ENCODE results near the gene RBMS1. TPM values are rescaled to one million over a fixed set of nuclear protein-coding genes. Genes with fewer than 3 reads are reported as not detected.

Gene RBMS1
- total RNA-seq, 1 donor from 2014 or later = 42.2 TPM

DNA sequence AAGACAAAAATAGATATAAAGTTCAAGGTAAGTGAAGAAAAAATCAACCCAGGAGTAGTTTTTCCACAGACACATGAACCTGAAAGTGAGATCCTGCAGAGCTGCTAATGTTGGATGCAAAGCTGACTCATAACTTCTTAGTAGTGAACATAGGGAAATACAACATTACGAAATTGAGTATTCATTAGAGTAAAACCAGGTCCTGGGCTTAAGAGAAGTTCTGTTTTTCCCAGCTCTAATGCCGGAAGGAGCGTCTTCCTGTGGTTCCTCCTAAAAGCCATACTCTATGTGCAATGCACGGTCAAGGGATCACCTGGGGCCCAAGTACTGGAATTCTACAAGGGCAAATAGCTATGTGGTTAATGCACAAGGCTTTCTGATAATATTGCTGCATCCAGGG, 141.7 kb downstream of the RBMS1 start:
- peaks cover 28% of the 10 kb centered on the region for H3K4me1 Mint-ChIP-seq (ENCODE audit: low read depth)
- H3K4me3 Mint-ChIP-seq (ENCODE audit: low read depth) = no peak overlapping the region
- DNase-seq (ENCODE audit: low spot score) = no peak
- H3K27me3 Mint-ChIP-seq (ENCODE audit: low read depth) = no peaks in the 10 kb centered on the region
- no peak overlapping the region for H3K27ac Mint-ChIP-seq
- intact Hi-C loops (cut with micrococcal nuclease) = loop anchor here (10.0 kb wide), 1 partner anchor 643 kb away; no protein-coding TSS in a partner anchor
- peaks cover 8% of the 10 kb centered on the region for H3K9me3 Mint-ChIP-seq
- H3K36me3 Mint-ChIP-seq (ENCODE audit: low read depth) = peaks cover 24% of the 10 kb centered on the region

DNA sequence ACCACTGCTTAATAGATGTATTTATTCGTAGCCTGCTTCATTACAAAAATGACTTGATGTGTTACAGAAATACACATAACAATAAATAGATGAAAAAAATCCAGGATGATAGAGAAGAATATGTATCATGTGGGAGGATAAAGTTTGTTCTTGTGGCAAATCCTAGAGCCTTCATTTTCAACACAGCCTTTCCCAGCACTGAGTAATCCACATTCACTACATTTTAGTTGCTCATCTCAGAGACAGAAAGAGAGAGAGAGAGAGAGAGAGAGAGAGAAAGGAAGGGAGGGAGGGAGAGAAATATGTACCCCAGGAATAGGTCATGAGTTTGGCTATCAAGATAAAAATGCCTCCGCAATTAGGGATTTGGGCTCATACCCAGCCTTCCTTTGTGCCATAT, 144.3 kb downstream of the RBMS1 start:
- no peak for DNase-seq (ENCODE audit: low spot score)
- Mint-ChIP-seq H3K27ac (no peak overlapping the region), H3K27me3 (ENCODE audit: low read depth) (no peaks in the 10 kb centered on the region), H3K9me3 (no peaks in the 10 kb centered on the region), H3K4me1 (ENCODE audit: low read depth) (peaks cover 31% of the 10 kb centered on the region), H3K4me3 (ENCODE audit: low read depth) (no peak overlapping the region), H3K36me3 (ENCODE audit: low read depth) (peaks cover 18% of the 10 kb centered on the region)
- intact Hi-C loops (cut with micrococcal nuclease) = loop anchor here (5.0 kb wide), 1 partner anchor 127 kb away; no protein-coding TSS in a partner anchor

DNA sequence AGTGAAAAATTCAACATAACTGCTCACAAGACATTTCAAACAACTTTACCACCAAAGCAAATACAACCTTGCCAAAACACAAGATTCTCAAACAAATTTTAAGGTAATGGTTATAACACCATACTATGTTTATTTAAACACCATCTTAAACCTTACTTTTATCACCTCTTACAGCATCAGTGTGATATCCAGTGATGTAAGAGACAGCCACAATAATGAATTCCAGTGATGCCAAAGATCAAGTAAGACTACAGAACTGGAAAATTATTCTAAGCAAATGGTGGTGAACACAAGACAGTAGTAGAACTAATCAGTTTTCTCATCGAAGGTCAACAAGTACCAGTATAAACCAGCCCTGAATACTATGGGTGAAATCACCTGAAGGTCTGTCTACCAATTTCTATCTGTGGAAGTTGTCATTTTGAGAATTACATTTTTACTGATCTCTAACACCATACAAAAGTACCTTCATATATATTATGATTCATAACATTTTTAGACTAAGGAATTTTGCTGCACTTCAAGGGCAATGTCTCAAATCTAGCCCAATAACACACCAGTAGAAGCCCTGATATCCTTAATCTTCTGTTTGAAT, 146.2 kb downstream of the RBMS1 start:
- H3K27ac Mint-ChIP-seq = no peak overlapping the region
- H3K4me1 Mint-ChIP-seq (ENCODE audit: low read depth) = peaks cover 31% of the 10 kb centered on the region
- H3K4me3 Mint-ChIP-seq (ENCODE audit: low read depth) = no peak overlapping the region
- no peaks in the 10 kb centered on the region for H3K27me3 Mint-ChIP-seq (ENCODE audit: low read depth)
- no peaks in the 10 kb centered on the region for H3K9me3 Mint-ChIP-seq
- intact Hi-C loops (cut with micrococcal nuclease) = loop anchor here (5.0 kb wide), 1 partner anchor 125 kb away; no protein-coding TSS in a partner anchor
- H3K36me3 Mint-ChIP-seq (ENCODE audit: low read depth) = peaks cover 19% of the 10 kb centered on the region
- DNase-seq (ENCODE audit: low spot score) = no peak

DNA sequence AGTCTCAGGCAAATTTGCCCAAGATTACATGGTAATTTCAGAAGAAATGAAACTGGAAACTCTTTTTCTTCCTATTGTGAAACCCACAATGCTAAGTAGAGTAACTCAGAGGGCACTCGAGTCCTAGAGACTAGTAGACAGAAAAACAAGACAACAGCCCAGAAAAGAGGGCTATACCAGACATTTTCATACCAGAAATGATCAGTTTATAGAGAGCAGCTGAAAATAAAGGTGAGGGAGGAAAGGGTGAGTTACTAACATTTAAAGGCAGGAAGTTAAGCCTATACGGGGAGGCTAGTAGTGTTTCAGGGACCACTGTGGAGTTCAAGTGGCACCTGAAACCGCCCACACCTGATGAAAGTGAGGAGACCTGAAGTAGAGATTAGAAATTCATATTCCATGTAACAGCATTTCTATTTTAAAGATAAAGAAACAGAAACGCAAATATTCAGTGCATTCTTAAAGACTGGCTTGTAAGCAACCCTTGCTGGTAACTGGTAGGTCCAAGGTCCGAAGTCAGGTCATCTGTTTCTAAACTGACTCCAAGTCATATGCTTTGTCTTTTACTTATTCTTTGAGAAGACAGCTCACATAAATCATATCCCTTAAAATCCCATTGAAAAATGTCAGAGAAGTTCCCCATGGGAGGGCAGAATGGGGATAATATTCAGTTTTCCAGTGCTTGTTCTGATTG, 148.4 kb downstream of the RBMS1 start:
- Mint-ChIP-seq H3K27me3 (ENCODE audit: low read depth) (no peaks in the 10 kb centered on the region), H3K36me3 (ENCODE audit: low read depth) (peaks cover 16% of the 10 kb centered on the region), H3K4me1 (ENCODE audit: low read depth) (peaks cover 25% of the 10 kb centered on the region), H3K27ac (peak overlapping the region; percentile 75), H3K4me3 (ENCODE audit: low read depth) (peak overlapping the region; percentile 40), H3K9me3 (no peaks in the 10 kb centered on the region)
- DNase-seq (ENCODE audit: low spot score) = no peak
- intact Hi-C loops (cut with micrococcal nuclease) = loop anchor here (5.0 kb wide), 1 partner anchor 123 kb away; no protein-coding TSS in a partner anchor

- H3K9me3 Mint-ChIP-seq = no peaks in the 10 kb centered on the region
- no peaks in the 10 kb centered on the region for H3K27me3 Mint-ChIP-seq (ENCODE audit: low read depth)
- intact Hi-C loops (cut with micrococcal nuclease) = no loop called here
- peaks cover 29% of the 10 kb centered on the region for H3K4me1 Mint-ChIP-seq (ENCODE audit: low read depth)
- DNase-seq (ENCODE audit: low spot score) = no peak
- H3K36me3 Mint-ChIP-seq (ENCODE audit: low read depth) = peaks cover 7% of the 10 kb centered on the region
- H3K4me3 Mint-ChIP-seq (ENCODE audit: low read depth) = no peak overlapping the region
- no peak overlapping the region for H3K27ac Mint-ChIP-seq
These were observed 150.2 kb downstream of the RBMS1 start for GRCh38 chr2:160343404-160343803.

DNA sequence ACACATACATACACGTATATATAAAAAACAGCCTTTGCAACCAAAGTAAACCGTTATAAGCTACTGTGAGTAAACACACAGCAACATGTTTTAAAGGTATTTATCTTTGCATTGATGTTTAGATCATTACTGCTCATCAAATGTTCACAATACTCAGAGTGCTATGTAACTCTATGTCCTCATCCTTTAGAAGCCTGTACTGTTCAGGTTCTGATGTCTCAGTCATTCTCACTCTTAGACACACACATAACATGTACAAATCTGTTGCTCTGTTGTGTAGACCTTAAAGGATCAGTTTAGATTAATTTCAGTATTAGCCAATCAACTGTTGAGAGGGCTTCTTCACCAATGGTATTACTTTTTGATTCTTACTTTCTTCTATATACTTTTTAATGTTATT, 153.9 kb downstream of the RBMS1 start:
- Mint-ChIP-seq H3K36me3 (ENCODE audit: low read depth) (peaks cover 4% of the 10 kb centered on the region), H3K27ac (no peak overlapping the region), H3K4me1 (ENCODE audit: low read depth) (peaks cover 31% of the 10 kb centered on the region), H3K27me3 (ENCODE audit: low read depth) (no peaks in the 10 kb centered on the region), H3K4me3 (ENCODE audit: low read depth) (no peak overlapping the region), H3K9me3 (no peaks in the 10 kb centered on the region)
- intact Hi-C loops (cut with micrococcal nuclease) = loop anchor here (5.0 to 10.0 kb wide), 2 partner anchors 78 to 735 kb away; no protein-coding TSS in a partner anchor
- DNase-seq (ENCODE audit: low spot score) = no peak

DNA sequence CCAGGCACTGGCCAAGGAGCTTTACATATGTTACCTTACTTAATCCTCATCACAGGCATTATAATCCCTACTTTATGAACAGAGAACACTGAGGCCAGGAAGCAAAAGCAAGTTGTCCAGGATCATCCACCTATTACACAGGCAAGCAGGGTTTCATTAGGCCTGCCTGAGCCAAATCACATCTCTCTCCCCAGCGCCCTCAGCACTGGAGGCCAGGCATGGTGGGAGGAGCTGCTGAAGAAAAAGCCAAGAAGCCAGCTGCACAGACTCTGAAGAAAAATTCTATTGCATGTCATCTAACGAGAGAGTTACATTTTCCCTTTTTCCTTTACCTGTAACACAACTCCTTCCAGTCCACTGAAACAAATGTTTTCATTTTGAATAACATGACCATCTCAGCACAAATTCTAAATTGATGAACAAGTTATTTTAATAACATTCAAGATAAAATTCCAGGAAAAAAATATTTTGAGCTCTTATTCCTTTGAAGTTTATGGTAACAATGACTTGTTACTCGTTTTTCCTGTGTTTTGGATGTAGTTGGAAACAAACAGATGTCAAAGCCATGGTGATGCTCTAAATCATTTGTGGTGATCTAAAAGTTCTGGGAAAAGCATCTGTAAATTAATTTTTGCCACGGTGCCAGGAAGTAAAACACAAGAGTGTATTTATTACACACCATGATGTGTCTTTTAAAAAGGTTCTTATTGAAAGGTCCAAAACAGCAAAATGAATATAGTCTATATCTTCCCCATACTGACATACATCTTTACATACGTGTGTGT, 154.5 kb downstream of the RBMS1 start:
- H3K27ac Mint-ChIP-seq = no peak overlapping the region

GRCh38 chr2:160337728-160338127, 155.9 kb downstream of the RBMS1 start:
- intact Hi-C loops (cut with micrococcal nuclease) = loop anchor here (5.0 to 10.0 kb wide), 2 partner anchors 80 to 737 kb away; no protein-coding TSS in a partner anchor
- Mint-ChIP-seq H3K27ac (no peak overlapping the region), H3K4me3 (ENCODE audit: low read depth) (no peak overlapping the region)

More for the DNA sequence above, 154.5 kb downstream of the RBMS1 start:
- DNase-seq (ENCODE audit: low spot score) = no peak
- Mint-ChIP-seq H3K9me3 (no peaks in the 10 kb centered on the region), H3K27me3 (ENCODE audit: low read depth) (no peaks in the 10 kb centered on the region), H3K4me3 (ENCODE audit: low read depth) (no peak overlapping the region), H3K36me3 (ENCODE audit: low read depth) (peaks cover 4% of the 10 kb centered on the region), H3K4me1 (ENCODE audit: low read depth) (peaks cover 34% of the 10 kb centered on the region)
- intact Hi-C loops (cut with micrococcal nuclease) = loop anchor here (5.0 to 10.0 kb wide), 2 partner anchors 78 to 736 kb away; no protein-coding TSS in a partner anchor

DNA sequence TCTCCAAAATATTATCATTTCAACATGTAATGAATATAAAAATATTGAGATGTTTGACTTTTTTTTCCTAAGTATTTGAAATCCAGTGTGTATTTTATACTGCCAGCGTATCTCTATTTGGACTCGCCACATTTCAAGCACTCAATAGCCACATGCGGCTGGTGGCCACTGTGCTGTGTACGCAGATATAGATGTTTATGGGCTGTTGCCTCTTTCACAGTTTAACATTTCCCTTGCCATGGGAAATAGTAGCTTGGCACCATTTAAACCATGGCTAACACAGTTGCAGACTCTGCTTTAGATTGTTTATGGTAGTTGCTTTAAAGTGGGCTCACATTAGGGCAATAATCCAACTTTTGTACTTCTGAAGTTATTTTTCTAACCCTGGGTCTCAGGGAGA, 157.0 kb downstream of the RBMS1 start:
- H3K27ac Mint-ChIP-seq = no peak overlapping the region
- no peaks in the 10 kb centered on the region for H3K27me3 Mint-ChIP-seq (ENCODE audit: low read depth)
- H3K4me1 Mint-ChIP-seq (ENCODE audit: low read depth) = peaks cover 51% of the 10 kb centered on the region
- no peak for DNase-seq (ENCODE audit: low spot score)
- intact Hi-C loops (cut with micrococcal nuclease) = loop anchor here (5.0 to 10.0 kb wide), 2 partner anchors 81 to 738 kb away; no protein-coding TSS in a partner anchor
- H3K4me3 Mint-ChIP-seq (ENCODE audit: low read depth) = no peak overlapping the region
- H3K36me3 Mint-ChIP-seq (ENCODE audit: low read depth) = no peaks in the 10 kb centered on the region
- no peaks in the 10 kb centered on the region for H3K9me3 Mint-ChIP-seq

More at GRCh38 chr2:160337728-160338127, 155.9 kb downstream of the RBMS1 start:
- DNase-seq (ENCODE audit: low spot score) = no peak
- Mint-ChIP-seq H3K36me3 (ENCODE audit: low read depth) (peaks cover under 1% of the 10 kb centered on the region), H3K4me1 (ENCODE audit: low read depth) (peaks cover 42% of the 10 kb centered on the region), H3K27me3 (ENCODE audit: low read depth) (no peaks in the 10 kb centered on the region), H3K9me3 (no peaks in the 10 kb centered on the region)

DNA sequence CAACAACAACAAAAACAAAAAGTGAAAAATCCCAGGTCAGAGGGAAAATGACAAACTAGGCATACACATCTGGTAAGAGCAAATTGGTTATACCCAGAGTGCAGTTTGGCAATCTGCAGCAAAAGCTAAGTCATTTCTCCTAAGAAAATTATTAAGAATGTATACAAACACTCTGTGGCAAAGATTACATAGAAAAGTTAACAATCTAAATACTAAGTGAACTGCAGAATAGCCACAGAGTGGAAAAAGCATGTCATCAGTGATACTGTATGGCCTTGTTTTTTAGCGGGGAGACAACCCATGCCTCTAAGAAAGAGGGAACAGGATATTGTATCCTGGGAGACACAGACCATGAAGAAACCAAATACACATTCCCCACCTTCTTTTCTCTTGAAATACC, 157.5 kb downstream of the RBMS1 start:
- Mint-ChIP-seq H3K4me1 (ENCODE audit: low read depth) (peaks cover 56% of the 10 kb centered on the region), H3K9me3 (no peaks in the 10 kb centered on the region), H3K27me3 (ENCODE audit: low read depth) (no peaks in the 10 kb centered on the region), H3K27ac (peak overlapping the region; percentile 14), H3K4me3 (ENCODE audit: low read depth) (no peak overlapping the region), H3K36me3 (ENCODE audit: low read depth) (no peaks in the 10 kb centered on the region)
- intact Hi-C loops (cut with micrococcal nuclease) = loop anchor here (5.0 to 10.0 kb wide), 2 partner anchors 81 to 739 kb away; no protein-coding TSS in a partner anchor
- no peak for DNase-seq (ENCODE audit: low spot score)

- Mint-ChIP-seq H3K4me1 (ENCODE audit: low read depth) (peaks cover 58% of the 10 kb centered on the region), H3K36me3 (ENCODE audit: low read depth) (no peaks in the 10 kb centered on the region), H3K27ac (peak overlapping the region; percentile 15), H3K4me3 (ENCODE audit: low read depth) (no peak overlapping the region), H3K9me3 (no peaks in the 10 kb centered on the region), H3K27me3 (ENCODE audit: low read depth) (no peaks in the 10 kb centered on the region)
- no peak for DNase-seq (ENCODE audit: low spot score)
- intact Hi-C loops (cut with micrococcal nuclease) = loop anchor here (5.0 to 10.0 kb wide), 2 partner anchors 82 to 739 kb away; no protein-coding TSS in a partner anchor
These were observed 158.2 kb downstream of the RBMS1 start for GRCh38 chr2:160335441-160335840.

DNA sequence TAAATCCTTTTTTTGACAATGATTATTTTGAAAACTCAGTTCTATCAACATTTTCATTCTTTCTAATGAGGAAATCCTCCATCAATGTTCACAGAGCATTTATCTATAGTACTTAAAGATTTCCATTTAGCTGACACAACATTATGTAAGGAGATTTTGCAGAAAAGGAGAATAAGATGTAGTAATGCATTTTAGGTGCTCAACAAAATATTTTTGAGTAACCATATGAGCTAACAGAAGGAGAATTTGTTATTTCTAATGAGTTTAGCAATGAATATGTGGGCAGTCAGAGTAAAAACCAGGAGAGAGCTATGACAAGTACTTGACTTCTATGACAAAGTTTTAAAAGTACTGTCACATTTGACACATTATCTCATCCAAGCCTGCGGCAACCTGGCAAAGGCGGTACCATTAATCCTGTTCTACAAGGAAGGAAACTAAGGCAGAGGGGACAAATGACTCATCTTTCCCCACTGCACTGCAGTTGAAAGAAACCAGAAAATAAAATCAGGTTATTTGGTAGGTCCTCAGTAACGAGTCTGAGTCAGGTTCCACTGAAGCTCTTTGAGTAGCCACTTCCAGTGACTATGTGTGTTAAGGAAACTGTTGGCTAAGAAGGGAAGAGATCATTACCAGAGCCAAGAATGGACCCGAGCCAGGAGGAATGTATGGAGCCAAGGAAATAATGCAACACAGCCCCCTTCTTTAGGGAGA, 159.4 kb downstream of the RBMS1 start:
- no peak overlapping the region for H3K4me3 Mint-ChIP-seq (ENCODE audit: low read depth)
- intact Hi-C loops (cut with micrococcal nuclease) = loop anchor here (5.0 to 10.0 kb wide), 6 partner anchors 42 to 741 kb away; partner anchors contain the start of gene RBMS1
- H3K27ac Mint-ChIP-seq = peak overlapping the region; percentile 38
- peaks cover 61% of the 10 kb centered on the region for H3K4me1 Mint-ChIP-seq (ENCODE audit: low read depth)
- H3K9me3 Mint-ChIP-seq = no peaks in the 10 kb centered on the region
- DNase-seq (ENCODE audit: low spot score) = no peak
- no peaks in the 10 kb centered on the region for H3K36me3 Mint-ChIP-seq (ENCODE audit: low read depth)
- H3K27me3 Mint-ChIP-seq (ENCODE audit: low read depth) = no peaks in the 10 kb centered on the region
